Stimulated activated CD8-positive, alpha-beta memory T cell treated with anti-CD3 and anti-CD28 coated beads, Interleukin-12 subunit alpha, Interleukin-12 subunit beta, amount 100 ng/mL, for 4 hours (primary cell): ENCODE data around the gene FPR1.

Source experiments
- DNase-seq: peaks from one replicate; pipeline ENCODE4 v3.0.0-alpha.2; 2020; ENCODE audit warnings: low read depth

The FPR1 gene

GRCh38 chr19:51706296-51706695, 45.4 kb downstream of the FPR1 start:
- no peak for DNase-seq

DNA sequence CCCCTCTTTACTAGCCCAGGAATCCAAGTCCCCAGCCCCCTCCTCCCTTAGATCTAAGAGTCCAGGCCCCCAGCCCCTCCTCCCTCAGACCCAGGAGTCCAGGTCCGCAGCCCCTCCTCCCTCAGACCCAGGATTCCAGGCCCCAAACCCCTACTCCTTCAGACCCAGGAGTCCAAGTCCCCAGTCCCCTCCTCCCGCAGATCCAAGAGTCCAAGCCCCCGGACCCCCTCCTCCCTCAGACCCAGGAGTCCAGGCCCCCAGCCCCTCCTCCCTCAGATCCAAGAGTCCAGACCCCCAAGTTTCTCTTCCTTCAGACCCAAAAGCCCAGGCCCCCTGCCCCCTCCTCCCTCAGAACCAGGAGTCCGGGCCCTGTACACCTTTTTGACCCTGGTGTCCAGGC, 47.1 kb downstream of the FPR1 start:
- no peak for DNase-seq

- DNase-seq = peak; percentile 96
Measured at GRCh38 chr19:51703575-51704515, 47.8 kb downstream of the FPR1 start.

DNA sequence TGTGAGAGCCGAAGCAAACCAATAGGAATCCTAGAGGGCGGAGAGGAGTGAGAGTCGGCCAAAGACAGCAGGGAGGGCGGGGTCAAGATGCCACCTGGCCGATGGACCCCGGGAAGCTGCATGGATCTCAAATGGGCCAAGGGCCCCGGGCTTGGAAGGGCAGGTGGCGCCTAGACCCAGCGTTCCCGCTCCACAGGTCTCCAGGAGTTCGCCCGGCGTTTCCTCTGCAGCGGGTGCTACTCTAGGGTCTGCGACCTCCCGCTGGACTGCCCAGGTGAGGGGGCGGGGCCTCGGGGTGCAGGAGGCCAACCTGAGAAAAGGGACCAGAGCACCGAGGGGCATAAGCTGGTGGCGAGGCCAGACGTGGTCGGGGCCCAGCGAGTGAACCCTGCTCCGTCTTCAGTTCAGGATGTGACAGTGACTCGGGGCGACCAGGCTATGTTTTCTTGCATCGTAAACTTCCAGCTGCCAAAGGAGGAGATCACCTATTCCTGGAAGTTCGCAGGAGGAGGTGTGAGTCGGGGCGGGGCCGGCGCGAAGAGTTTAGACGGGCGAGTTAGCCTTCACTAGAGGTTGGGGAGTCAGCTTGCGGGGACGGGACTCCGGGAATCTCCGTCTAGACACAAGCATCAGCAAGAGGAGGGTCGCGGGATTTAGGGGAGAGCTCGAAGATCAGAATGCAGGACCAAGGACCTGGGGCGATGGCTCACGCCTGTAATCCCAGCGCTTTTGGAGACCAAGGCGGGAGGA, 48.7 kb downstream of the FPR1 start:
- no peak for DNase-seq

DNA sequence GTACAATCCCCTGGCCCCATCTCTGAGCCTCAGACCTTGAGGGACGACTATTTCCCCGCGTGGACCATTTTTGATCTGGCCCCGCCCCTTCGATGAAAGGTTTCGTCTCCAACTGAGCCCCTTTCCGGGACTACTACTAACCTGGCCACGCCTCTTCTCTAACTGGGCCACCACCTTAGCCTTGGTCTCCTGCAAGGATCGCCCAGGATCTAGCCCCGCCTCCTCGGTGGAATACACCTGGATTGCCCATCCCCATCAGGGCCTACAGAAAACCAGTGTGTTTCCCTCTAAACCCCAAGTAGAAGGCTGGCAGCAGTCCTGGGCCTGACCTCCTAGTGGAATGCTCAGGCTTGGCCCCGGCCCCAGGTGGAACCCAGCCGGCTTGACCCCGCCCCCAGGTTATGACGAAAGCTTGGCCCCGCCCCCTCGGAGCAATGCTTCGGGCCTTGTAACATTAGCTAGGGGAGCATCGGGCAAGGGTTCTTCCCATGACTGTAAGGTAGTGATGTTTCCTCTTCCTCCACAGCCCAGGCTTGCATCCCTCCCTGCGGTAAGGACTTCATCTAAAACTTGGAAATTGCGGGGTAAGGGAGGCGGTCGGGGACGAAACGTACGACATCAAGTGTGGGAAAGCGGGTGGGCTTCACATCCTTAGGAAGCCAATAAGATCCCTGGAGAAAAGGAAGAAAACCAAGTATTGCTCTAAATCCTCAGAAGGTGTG, 49.4 kb downstream of the FPR1 start:
- DNase-seq = peak; percentile 22

DNA sequence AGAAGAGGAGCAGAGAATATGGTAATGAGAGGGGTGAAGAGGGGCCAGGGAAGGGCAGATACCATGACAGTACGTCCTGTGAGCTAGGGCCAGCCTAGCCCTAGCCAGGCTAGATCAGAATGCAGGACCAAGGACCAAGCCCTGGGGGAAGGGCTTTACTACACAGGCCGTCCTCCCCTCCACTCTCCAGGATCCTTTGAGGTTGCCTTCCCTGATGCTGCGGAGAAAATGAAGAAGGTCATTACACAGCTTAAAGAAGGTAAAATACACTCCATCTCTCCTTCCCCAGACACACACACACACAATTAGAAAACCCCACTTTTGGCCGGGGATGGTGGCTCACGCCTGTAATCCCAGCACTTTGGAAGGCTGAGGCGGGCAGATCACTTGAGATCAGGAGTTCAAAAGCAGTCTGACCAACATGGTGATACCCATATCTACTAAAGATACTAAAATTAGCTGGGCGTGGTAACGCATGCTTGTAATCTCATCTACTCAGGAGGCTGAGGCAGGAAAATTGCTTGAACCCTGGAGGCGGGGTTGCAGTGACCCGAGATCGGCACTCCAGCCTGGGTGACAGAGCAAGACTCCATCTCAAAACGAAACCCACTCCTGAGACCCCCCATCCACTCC, 50.1 kb downstream of the FPR1 start:
- no peak for DNase-seq

GRCh38 chr19:51699170-51699569, 52.5 kb downstream of the FPR1 start:
- DNase-seq = no peak

- no peak for DNase-seq
Measured at GRCh38 chr19:51698296-51698695, 53.4 kb downstream of the FPR1 start.

- DNase-seq = no peak
Measured at GRCh38 chr19:51697169-51697776, 54.4 kb downstream of the FPR1 start.

DNA sequence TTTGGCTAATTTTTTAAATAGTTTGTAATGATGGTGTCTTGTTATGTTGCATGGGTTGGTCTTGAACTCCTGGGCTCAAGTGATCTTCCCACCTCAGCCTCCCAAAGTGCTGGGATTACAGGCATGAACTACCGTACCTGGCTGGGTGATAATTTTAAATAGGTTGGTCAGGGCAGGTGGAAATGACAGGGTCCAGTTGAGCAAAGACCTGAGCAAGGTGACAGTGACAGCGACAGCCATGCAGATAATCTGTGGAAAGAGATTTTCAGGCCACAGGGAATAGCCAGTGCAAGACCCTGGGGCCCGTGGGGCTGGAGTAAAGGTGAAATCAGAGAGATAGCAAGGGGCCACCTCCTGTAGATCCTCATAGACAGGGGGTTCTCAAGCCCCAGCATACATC, 55.1 kb downstream of the FPR1 start:
- no peak for DNase-seq
